Activated CD8-positive, alpha-beta memory T cell treated with anti-CD3 and anti-CD28 coated beads, Interleukin-2, amount 10 ng/mL, durations not matched to agents 7 days and 5 days (primary cell): Measurements from ENCODE around the gene TMEM107. TPM values are rescaled to one million over a fixed set of nuclear protein-coding genes. Genes with fewer than 3 reads are reported as not detected.

ENCODE experiments used
- ATAC-seq: fragments of 150-1000 bp; cut with Tn5 transposase; one replicate; pipeline ENCODE4 v1.10.0; 2021; ENCODE audit warnings: moderate library complexity
- CTCF ChIA-PET: fragments of 350-600 bp; sonication (Branson Sonifier 250); formaldehyde crosslinking; loops from one replicate; lab custom pipeline; 2021; ENCODE audit warnings: antibody characterized with exemption; lab: Charles Lee
- DNase-seq: peaks from one replicate; pipeline ENCODE4 v3.0.0-alpha.2; 2020
- H3K27ac Mint-ChIP-seq: one replicate; pipeline ENCODE4 v1.8.0; 2021; ENCODE audit warnings: mild to moderate bottlenecking, mixed read lengths
- H3K27me3 Mint-ChIP-seq: one replicate; pipeline ENCODE4 v1.8.0; 2021; ENCODE audit warnings: mixed read lengths
- H3K36me3 Mint-ChIP-seq: one replicate; pipeline ENCODE4 v1.8.0; 2021; ENCODE audit warnings: mild to moderate bottlenecking, mixed read lengths
- H3K4me1 Mint-ChIP-seq: one replicate; pipeline ENCODE4 v1.8.0; 2021; ENCODE audit warnings: mixed read lengths
- H3K4me3 Mint-ChIP-seq: one replicate; pipeline ENCODE4 v1.8.0; 2021; ENCODE audit warnings: mild to moderate bottlenecking, moderate library complexity, mixed read lengths
- H3K9me3 Mint-ChIP-seq: one replicate; pipeline ENCODE4 v1.8.0; 2022; ENCODE audit warnings: low read depth, mixed read lengths
- total RNA-seq, 2 experiments: library from RNA; stranded (reverse); gene quantifications; one replicate each; pipeline ENCODE4 v1.2.3, GENCODE V29; 2021

TMEM107 gene
- total RNA-seq, 2 experiments from 2014 or later, result 29.9 to 61.0 TPM

DNA sequence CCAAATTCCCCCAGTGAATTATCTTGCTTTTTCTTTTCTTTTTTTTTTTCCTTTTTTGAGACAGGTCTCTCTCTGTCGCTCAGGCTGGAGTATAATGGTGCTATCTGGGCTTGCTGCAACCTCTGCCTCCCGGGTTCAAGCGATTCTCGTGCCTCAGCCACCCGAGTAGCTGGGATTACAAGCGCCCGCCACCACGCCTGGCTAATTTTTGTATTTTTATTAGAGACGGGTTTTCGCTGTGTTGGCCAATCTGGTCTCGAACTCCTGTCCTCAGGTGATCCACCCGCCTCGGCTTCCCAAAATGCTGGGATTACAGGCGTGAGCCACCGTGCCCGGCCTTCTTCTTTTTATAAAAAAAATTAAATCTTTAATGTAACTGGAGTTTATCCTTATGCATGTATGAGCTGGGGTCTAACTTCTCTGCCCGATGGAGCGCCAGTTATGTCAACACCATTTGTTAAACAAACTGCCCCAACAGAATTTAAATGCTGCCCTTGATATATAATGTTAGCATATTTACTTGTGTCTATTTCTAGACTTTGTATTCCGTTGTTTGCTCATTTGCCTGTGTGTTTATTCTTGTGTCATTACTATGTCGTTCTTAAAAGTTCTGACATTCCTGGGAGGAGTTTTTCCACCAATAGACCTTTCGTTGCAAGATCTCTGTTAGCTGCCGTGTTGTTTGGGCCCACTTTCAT is 34.7 kb upstream of the TMEM107 start:
- H3K9me3 Mint-ChIP-seq, result no peaks in the 10 kb centered on the region
- H3K27me3 Mint-ChIP-seq, result no peaks in the 10 kb centered on the region
- H3K36me3 Mint-ChIP-seq, result peaks cover 34% of the 10 kb centered on the region
- peaks cover 33% of the 10 kb centered on the region for H3K4me1 Mint-ChIP-seq
- H3K27ac Mint-ChIP-seq, result peak overlapping the region; percentile 99
- H3K4me3 Mint-ChIP-seq, result peak overlapping the region; percentile 100
- no peak for ATAC-seq
- CTCF ChIA-PET, result interaction anchor here (0.9 to 2.9 kb wide), 20 partner anchors 10 to 137 kb away, joined by 3 to 25 read pairs (median 5); partner anchors contain the start of genes BORCS6 and SLC25A35
- DNase-seq, result no peak

GRCh38 chr17:8209907-8210760 is 34.0 kb upstream of the TMEM107 start, which contains the start of gene AURKB:
Gene AURKB, minus strand, starts transcription at chr17:8210575. Its CDS starts 351 bp downstream, at chr17:8210224.
- peak within 1 kb of the TSS; percentile 99 for H3K27ac Mint-ChIP-seq
- no peaks in the 10 kb centered on the region for H3K9me3 Mint-ChIP-seq
- peak; percentile 97 for DNase-seq
- CTCF ChIA-PET, result interaction anchor here (0.9 to 2.9 kb wide), 19 partner anchors 9 to 91 kb away, joined by 3 to 25 read pairs (median 5); partner anchors contain the start of genes BORCS6 and SLC25A35
- peak within 1 kb of the TSS; percentile 100 for H3K4me3 Mint-ChIP-seq
- H3K36me3 Mint-ChIP-seq, result peaks cover 38% of the 10 kb centered on the region
- H3K27me3 Mint-ChIP-seq, result no peaks in the 10 kb centered on the region
- peak; percentile 99 for ATAC-seq
- peaks cover 35% of the 10 kb centered on the region for H3K4me1 Mint-ChIP-seq

- no peaks in the 10 kb centered on the region for H3K27me3 Mint-ChIP-seq
- no peak overlapping the region for H3K4me3 Mint-ChIP-seq
- DNase-seq, result no peak
- peaks cover 60% of the 10 kb centered on the region for H3K36me3 Mint-ChIP-seq
- CTCF ChIA-PET, result interaction anchor here (0.7 to 1.3 kb wide), 2 partner anchors 15 to 20 kb away, joined by 3 to 6 read pairs; no protein-coding TSS in a partner anchor
- H3K27ac Mint-ChIP-seq, result peak overlapping the region; percentile 8
- ATAC-seq, result no peak
- H3K4me1 Mint-ChIP-seq, result peaks cover 39% of the 10 kb centered on the region
- H3K9me3 Mint-ChIP-seq, result no peaks in the 10 kb centered on the region
Measured at GRCh38 chr17:8206536-8206935, 30.4 kb upstream of the TMEM107 start.

- DNase-seq, result no peak
- Mint-ChIP-seq H3K9me3 (no peaks in the 10 kb centered on the region), H3K27ac (no peak overlapping the region), H3K4me3 (no peak overlapping the region), H3K27me3 (no peaks in the 10 kb centered on the region), H3K36me3 (peaks cover 63% of the 10 kb centered on the region), H3K4me1 (peaks cover 40% of the 10 kb centered on the region)
- CTCF ChIA-PET, result interaction anchor here (0.8 to 1.4 kb wide), 4 partner anchors 11 to 17 kb away, joined by 3 read pairs; partner anchors contain the start of gene BORCS6
- ATAC-seq, result no peak
Measured at GRCh38 chr17:8204761-8205555, 28.8 kb upstream of the TMEM107 start.

DNA sequence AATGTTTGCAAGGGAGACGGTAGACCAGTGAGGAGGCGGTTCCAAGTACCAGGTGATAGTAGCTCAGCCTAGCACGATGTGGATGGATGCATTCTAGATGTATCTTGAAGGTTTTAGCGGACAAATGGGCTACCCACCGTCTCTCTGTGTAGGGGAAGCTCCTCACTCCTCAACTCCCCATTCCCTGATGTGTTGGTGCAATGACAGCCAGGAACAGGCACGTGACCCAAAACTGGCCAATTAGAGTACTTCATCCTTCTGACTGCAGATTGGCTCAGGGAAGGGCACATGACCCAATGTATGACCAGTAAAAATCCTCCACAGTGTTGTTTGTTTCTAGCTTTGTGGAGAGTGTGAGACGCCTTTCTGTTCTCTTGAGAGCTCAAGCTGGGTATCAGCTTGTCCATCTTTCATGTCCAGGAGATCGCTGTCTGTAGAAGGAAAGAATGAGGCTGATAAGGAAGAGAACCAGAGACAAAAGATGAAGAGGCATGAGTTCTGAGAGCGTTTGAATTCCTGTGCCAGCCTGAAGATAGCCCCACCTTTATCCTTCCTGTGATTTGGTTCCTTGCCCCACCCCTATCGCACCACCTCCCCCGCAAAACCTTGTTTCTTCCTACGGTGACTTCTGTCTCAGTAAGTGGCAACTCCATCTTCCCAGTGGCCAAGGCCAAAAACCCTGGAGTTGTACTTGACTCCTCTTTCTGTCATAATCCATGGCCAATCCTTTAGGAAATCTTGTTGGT is 16.1 kb upstream of the TMEM107 start:
- peak; percentile 42 for ATAC-seq
- Mint-ChIP-seq H3K4me1 (peaks cover 23% of the 10 kb centered on the region), H3K4me3 (no peak overlapping the region), H3K27me3 (no peaks in the 10 kb centered on the region), H3K9me3 (no peaks in the 10 kb centered on the region), H3K27ac (no peak overlapping the region), H3K36me3 (no peaks in the 10 kb centered on the region)
- DNase-seq, result peak; percentile 86
- CTCF ChIA-PET, result interaction anchor here (0.5 to 11.4 kb wide), 8 partner anchors 7 to 107 kb away, joined by 3 to 124 read pairs (median 8); partner anchors contain the start of gene AURKB

DNA sequence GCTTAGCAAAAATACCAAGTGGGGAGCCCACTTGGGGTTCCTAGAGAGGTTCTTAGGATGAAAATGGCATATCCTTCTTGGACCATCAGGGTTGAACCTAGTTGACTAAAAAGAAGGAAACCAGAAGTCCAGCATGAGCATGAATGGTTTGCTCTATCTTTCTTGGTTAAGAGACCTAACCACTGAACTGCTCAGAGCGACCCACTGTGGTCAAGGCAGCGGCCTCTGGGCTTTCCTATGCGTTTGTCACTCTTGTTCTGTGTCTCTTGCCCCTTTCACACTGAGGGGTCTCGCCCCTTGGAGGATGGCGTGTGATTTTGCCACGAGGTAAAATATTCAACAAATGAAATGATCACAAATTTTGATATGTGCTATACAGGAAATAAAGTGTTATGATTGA is 14.3 kb upstream of the TMEM107 start:
- no peak overlapping the region for H3K27ac Mint-ChIP-seq
- ATAC-seq, result no peak
- DNase-seq, result no peak
- H3K4me3 Mint-ChIP-seq, result no peak overlapping the region
- H3K9me3 Mint-ChIP-seq, result no peaks in the 10 kb centered on the region
- peaks cover 10% of the 10 kb centered on the region for H3K4me1 Mint-ChIP-seq
- H3K27me3 Mint-ChIP-seq, result no peaks in the 10 kb centered on the region
- no peaks in the 10 kb centered on the region for H3K36me3 Mint-ChIP-seq
- CTCF ChIA-PET, result interaction anchor here (0.7 to 11.4 kb wide), 18 partner anchors 9 to 193 kb away, joined by 3 to 124 read pairs (median 4); partner anchors contain the start of gene AURKB

GRCh38 chr17:8189711-8190477 is 13.7 kb upstream of the TMEM107 start, which contains the start of gene BORCS6:
Gene BORCS6, minus strand, starts transcription at chr17:8190180. Its CDS starts 40 bp downstream, at chr17:8190140.
- Mint-ChIP-seq H3K27me3 (no peaks in the 10 kb centered on the region), H3K9me3 (no peaks in the 10 kb centered on the region), H3K4me1 (peaks cover 10% of the 10 kb centered on the region), H3K4me3 (no peak within 1 kb of the TSS), H3K36me3 (no peaks in the 10 kb centered on the region), H3K27ac (no peak within 1 kb of the TSS)
- DNase-seq (peak; percentile 99), ATAC-seq (peak; percentile 70)
- CTCF ChIA-PET, result interaction anchor here (0.7 to 11.4 kb wide), 18 partner anchors 9 to 194 kb away, joined by 3 to 124 read pairs (median 4); partner anchors contain the start of genes AURKB and CTC1

- H3K27me3 Mint-ChIP-seq, result no peaks in the 10 kb centered on the region
- no peaks in the 10 kb centered on the region for H3K9me3 Mint-ChIP-seq
- H3K4me3 Mint-ChIP-seq, result no peak overlapping the region
- no peaks in the 10 kb centered on the region for H3K36me3 Mint-ChIP-seq
- ATAC-seq (no peak), DNase-seq (peak; percentile 57)
- peaks cover 12% of the 10 kb centered on the region for H3K4me1 Mint-ChIP-seq
- no peak overlapping the region for H3K27ac Mint-ChIP-seq
- CTCF ChIA-PET, result interaction anchor here (0.8 to 11.4 kb wide), 13 partner anchors 10 to 556 kb away, joined by 3 to 124 read pairs (median 3); partner anchors contain the start of genes AURKB, CTC1 and SLC25A35
Measured at GRCh38 chr17:8189041-8189710, 13.0 kb upstream of the TMEM107 start.

DNA sequence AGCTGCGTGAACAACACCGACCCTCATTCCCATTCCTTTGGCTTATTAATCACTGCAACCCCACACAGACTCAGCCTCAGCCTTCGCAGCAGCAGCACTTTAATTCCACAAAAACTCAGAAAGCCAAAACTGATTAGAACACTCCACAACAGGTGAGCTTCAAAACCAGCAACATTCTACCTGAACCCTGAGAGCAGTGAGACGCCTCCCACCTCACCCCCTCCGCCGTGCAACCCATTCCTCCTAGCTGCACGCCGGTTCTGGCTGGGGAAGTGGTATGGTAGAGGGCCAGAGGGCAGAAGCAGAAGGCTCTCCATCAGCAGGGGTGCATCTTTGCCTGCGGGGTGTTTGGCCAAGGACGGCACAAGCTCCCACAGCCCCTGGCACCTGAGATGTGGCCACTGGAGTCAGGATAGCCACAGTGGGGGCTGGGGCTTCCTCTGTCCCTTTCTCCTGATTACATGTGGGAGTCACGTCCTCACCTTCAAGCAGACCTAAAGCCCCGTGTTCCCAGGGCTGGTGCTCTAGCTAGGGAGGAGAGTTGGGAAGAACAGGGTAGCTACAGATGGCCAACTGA is 12.2 kb upstream of the TMEM107 start:
- DNase-seq (peak; percentile 59), ATAC-seq (no peak)
- Mint-ChIP-seq H3K4me1 (peaks cover 16% of the 10 kb centered on the region), H3K27me3 (no peaks in the 10 kb centered on the region), H3K9me3 (no peaks in the 10 kb centered on the region), H3K4me3 (no peak overlapping the region), H3K27ac (no peak overlapping the region), H3K36me3 (no peaks in the 10 kb centered on the region)
- CTCF ChIA-PET, result interaction anchor here (0.8 to 11.4 kb wide), 15 partner anchors 12 to 557 kb away, joined by 3 to 124 read pairs (median 4); partner anchors contain the start of genes CTC1, SLC25A35 and TMEM107

GRCh38 chr17:8187517-8188262 is 11.5 kb upstream of the TMEM107 start:
- Mint-ChIP-seq H3K4me3 (no peak overlapping the region), H3K27me3 (peaks cover 4% of the 10 kb centered on the region), H3K9me3 (no peaks in the 10 kb centered on the region), H3K27ac (no peak overlapping the region), H3K36me3 (no peaks in the 10 kb centered on the region), H3K4me1 (peaks cover 16% of the 10 kb centered on the region)
- CTCF ChIA-PET, result interaction anchor here (1.1 to 11.4 kb wide), 17 partner anchors 8 to 558 kb away, joined by 3 to 124 read pairs (median 5); partner anchors contain the start of genes CTC1, HES7, PFAS and TMEM107
- ATAC-seq (peak; percentile 37), DNase-seq (peak; percentile 96)
